ENCODE measurements around the gene DENND1A. TPM values are rescaled to one million over a fixed set of nuclear protein-coding genes. Genes with fewer than 3 reads are reported as not detected.

Gene DENND1A
- total RNA-seq, 1 experiment from 2014 or later = 23.5 TPM

- TF ChIP-seq, protein P1, sequence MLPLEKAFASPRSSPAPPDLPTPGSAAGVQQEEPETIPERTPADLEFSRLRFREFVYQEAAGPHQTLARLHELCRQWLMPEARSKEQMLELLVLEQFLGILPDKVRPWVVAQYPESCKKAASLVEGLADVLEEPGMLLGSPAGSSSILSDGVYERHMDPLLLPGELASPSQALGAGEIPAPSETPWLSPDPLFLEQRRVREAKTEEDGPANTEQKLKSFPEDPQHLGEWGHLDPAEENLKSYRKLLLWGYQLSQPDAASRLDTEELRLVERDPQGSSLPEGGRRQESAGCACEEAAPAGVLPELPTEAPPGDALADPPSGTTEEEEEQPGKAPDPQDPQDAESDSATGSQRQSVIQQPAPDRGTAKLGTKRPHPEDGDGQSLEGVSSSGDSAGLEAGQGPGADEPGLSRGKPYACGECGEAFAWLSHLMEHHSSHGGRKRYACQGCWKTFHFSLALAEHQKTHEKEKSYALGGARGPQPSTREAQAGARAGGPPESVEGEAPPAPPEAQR (CRISPR knock-in tag; IDR thresholded peaks at IDR 0.05) = no peak
- no peak for TF ChIP-seq AFF4 (CRISPR knock-in tag; IDR thresholded peaks at IDR 0.05; ENCODE audit: borderline replicate concordance)
Observed at GRCh38 chr9:123453831-123454321, 476.1 kb downstream of the DENND1A start (continued).

DNA sequence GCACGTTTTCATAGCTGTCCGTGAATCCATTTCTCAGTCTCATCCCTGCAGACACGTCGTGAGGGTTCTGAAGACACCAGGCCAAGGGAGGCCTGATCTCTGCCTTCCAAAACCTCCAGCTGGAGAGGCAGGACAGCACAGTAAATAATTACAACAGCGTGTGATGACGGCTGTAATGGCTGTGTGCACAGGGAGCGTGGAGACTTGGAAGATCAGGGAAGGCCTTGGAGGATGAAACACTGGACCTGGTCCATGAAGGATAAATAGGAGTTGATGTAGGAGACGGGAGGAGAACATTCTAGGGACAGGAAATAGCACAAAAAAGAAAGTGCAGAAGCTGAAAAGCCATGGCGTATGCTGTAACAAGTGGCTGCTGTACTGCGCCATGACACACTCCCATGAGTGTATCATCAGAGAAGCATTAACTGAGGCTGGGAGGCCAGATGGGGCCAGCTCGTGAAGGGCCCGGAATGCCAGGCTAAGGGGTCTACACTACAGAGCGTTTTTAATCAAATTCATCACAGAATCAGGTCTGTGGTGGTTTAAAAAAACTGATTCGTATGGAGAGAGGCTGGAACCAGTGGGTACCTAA lies 476.8 kb downstream of the DENND1A start:
- H3K27me3 Mint-ChIP-seq (ENCODE audit: low read depth) = no peaks in the 10 kb centered on the region
- no peaks in the 10 kb centered on the region for H3K9me3 Mint-ChIP-seq
- TF ChIP-seq KAT7 (CRISPR knock-in tag; IDR thresholded peaks at IDR 0.05; ENCODE audit: borderline replicate concordance) (no peak), ZNF232 (CRISPR knock-in tag; IDR thresholded peaks at IDR 0.05) (no peak), AFF4 (CRISPR knock-in tag; IDR thresholded peaks at IDR 0.05; ENCODE audit: borderline replicate concordance) (no peak), TEAD1 (CRISPR knock-in tag; IDR thresholded peaks at IDR 0.05) (no peak), NFYB (CRISPR knock-in tag; conservative IDR thresholded peaks at IDR 0.05; ENCODE audit: low read depth) (no peak), GABPB1 (CRISPR knock-in tag; IDR thresholded peaks at IDR 0.05) (no peak), ZMAT4 (CRISPR knock-in tag; IDR thresholded peaks at IDR 0.05) (no peak), EMX1 (CRISPR knock-in tag; IDR thresholded peaks at IDR 0.05) (no peak), ESRRA (CRISPR knock-in tag; IDR thresholded peaks at IDR 0.05; ENCODE audit: borderline replicate concordance) (no peak), FOXP4 (CRISPR knock-in tag; IDR thresholded peaks at IDR 0.05) (no peak), ARID4B (CRISPR knock-in tag; IDR thresholded peaks at IDR 0.05; ENCODE audit: borderline replicate concordance) (no peak)
- TF ChIP-seq, protein P2, sequence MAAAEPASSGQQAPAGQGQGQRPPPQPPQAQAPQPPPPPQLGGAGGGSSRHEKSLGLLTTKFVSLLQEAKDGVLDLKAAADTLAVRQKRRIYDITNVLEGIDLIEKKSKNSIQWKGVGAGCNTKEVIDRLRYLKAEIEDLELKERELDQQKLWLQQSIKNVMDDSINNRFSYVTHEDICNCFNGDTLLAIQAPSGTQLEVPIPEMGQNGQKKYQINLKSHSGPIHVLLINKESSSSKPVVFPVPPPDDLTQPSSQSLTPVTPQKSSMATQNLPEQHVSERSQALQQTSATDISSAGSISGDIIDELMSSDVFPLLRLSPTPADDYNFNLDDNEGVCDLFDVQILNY (CRISPR knock-in tag; IDR thresholded peaks at IDR 0.05) = no peak
- TF ChIP-seq, protein P3, sequence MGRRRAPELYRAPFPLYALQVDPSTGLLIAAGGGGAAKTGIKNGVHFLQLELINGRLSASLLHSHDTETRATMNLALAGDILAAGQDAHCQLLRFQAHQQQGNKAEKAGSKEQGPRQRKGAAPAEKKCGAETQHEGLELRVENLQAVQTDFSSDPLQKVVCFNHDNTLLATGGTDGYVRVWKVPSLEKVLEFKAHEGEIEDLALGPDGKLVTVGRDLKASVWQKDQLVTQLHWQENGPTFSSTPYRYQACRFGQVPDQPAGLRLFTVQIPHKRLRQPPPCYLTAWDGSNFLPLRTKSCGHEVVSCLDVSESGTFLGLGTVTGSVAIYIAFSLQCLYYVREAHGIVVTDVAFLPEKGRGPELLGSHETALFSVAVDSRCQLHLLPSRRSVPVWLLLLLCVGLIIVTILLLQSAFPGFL (CRISPR knock-in tag; IDR thresholded peaks at IDR 0.05; ENCODE audit: borderline replicate concordance) = no peak
- H3K27ac Mint-ChIP-seq = no peak overlapping the region
- POLR2A ChIA-PET = no interaction called here
- H3K4me3 Mint-ChIP-seq = no peak overlapping the region
- peaks cover 4% of the 10 kb centered on the region for H3K4me1 Mint-ChIP-seq
- DNase-seq (ENCODE audit: low spot score) (no peak), ATAC-seq (no peak)
- no peaks in the 10 kb centered on the region for H3K36me3 Mint-ChIP-seq
- CTCF ChIA-PET = interaction anchor here (0.6 kb wide), 1 partner anchor 961 kb away, joined by 3 read pairs; no protein-coding TSS in a partner anchor
